ENCODE data around the gene LATS2. TPM values are rescaled to one million over a fixed set of nuclear protein-coding genes. Genes with fewer than 3 reads are reported as not detected.

LATS2 gene
- total RNA-seq, 4 donors from 2014 or later = 7.7 to 18.9 (median 10.7) TPM

DNA sequence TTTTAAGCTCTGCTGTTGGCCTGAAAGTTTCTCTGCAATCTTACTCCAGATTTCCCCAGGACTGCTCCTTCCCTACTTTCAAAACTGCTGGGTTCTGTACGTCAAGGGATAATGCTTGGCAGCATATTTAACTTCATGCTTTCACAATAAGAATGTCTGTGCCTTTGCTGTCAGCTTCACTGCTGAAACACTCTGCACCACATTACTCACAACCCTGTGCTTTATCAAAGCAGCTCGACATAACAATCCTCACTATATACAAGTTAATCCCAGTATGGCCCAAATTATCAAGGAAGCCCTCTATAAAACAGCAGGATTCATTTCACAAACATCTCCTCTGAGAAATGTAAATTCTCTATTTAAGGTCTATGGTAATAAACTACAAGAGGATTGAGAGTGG is 17.5 kb downstream of the LATS2 start:
- 18 to 42% methylated on average over 2 of the region's 2 CpGs for WGBS, 2 donors
- DNase-seq = no peak
- intact Hi-C loops (cut with DNase I) = no loop called here
- no peaks in the 10 kb centered on the region for H3K27me3 ChIP-seq
- peaks cover 0 to 33% (median under 1%) of the 10 kb centered on the region in 3 donors for H3K36me3 ChIP-seq
- H3K27ac ChIP-seq = peak overlapping the region in 3 of 4 donors; percentile 25 to 64 (median 47)
- peaks cover 0 to 91% (median 28%) of the 10 kb centered on the region in 3 donors for H3K4me1 ChIP-seq
- H3K4me3 ChIP-seq = no peak overlapping the region
- no peaks in the 10 kb centered on the region for H3K9me3 ChIP-seq
- TF ChIP-seq, protein P1, sequence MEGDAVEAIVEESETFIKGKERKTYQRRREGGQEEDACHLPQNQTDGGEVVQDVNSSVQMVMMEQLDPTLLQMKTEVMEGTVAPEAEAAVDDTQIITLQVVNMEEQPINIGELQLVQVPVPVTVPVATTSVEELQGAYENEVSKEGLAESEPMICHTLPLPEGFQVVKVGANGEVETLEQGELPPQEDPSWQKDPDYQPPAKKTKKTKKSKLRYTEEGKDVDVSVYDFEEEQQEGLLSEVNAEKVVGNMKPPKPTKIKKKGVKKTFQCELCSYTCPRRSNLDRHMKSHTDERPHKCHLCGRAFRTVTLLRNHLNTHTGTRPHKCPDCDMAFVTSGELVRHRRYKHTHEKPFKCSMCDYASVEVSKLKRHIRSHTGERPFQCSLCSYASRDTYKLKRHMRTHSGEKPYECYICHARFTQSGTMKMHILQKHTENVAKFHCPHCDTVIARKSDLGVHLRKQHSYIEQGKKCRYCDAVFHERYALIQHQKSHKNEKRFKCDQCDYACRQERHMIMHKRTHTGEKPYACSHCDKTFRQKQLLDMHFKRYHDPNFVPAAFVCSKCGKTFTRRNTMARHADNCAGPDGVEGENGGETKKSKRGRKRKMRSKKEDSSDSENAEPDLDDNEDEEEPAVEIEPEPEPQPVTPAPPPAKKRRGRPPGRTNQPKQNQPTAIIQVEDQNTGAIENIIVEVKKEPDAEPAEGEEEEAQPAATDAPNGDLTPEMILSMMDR (IDR thresholded peaks at IDR 0.05) = no peak
- TF ChIP-seq POLR2A (IDR thresholded peaks at IDR 0.05) = no peak

DNA sequence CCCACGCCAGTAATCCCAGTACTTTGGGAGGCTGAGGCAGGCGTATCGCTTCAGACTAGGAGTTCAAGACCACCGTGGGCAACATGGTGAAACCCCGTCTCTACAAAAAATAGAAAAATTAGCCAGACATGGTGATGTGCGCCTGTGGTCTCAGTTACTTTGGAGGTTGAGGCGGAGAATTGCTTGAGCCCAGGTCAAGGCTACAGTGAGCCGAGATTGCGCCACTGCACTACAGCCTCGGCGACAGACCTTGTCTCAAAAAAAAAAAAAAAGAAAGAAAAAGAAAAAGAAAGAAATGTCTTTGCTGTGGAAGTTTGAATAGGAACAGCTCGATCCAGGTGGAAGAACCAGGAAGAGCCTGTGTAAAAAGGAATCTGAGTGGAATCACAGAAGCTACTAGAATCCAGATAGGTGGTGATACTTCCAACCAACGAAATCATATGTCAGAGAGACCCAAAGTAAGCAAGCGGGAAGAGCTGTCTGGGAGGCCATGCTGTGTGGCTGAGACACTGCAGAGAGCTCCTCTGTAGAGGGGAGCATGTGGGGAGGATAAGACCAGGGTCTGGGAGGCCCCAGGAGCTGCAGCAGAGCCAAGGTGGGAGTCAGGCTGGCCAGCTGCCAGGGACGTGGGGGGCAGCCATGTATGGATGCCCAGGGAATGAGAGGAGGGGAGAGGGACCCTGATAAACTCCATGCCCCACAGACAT is 21.1 kb downstream of the LATS2 start:
- WGBS, 2 donors = 75 to 78% methylated on average over 15 of the region's 15 CpGs

DNA sequence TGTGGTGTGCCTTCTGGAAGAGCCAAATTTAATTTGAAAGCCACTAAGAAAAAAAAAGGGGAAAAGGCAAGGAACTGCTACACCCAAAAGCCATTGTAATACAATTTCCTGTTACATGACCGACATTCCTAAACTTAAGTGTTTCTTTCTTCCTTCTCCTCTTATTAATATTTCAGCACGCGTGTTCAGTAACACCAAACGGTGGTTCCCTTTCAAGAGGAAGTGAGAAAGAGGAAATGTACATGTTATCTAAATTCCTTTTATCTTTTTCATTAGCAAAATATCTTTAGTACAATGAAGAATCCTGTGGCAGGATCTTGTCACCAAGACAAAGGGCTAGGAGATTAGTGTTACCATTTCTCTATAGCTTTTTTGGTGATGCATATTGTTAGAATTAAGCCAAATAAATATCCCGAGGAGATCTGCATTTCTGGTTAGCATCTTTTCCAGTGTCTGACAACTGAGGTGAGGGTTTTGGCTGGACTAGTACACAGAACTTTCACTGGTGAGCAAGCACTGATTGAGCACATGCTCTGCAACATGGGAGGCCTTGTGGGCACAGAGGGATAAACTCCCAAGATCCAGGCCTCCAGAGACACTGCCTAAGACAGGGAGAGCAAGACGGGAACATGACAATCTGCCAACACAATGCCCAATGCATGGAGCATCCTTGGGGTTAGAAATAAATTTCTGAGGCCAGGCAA is 22.1 kb downstream of the LATS2 start:
- H3K9me3 ChIP-seq = no peaks in the 10 kb centered on the region
- H3K27me3 ChIP-seq = no peaks in the 10 kb centered on the region
- TF ChIP-seq POLR2A (IDR thresholded peaks at IDR 0.05) = no peak
- TF ChIP-seq, protein P1 (IDR thresholded peaks at IDR 0.05) = no peak
- WGBS, 2 donors = 53 to 56% methylated on average over 6 of the region's 6 CpGs
- H3K27ac ChIP-seq = peak overlapping the region in 2 of 4 donors; percentile 3 to 48
- H3K36me3 ChIP-seq = peaks cover 0 to 18% (median 0%) of the 10 kb centered on the region in 3 donors
- no peak for DNase-seq
- no peak overlapping the region for H3K4me3 ChIP-seq
- intact Hi-C loops (cut with DNase I) = no loop called here
- peaks cover 2 to 80% (median 22%) of the 10 kb centered on the region in 3 donors for H3K4me1 ChIP-seq

More for the DNA sequence above, 21.1 kb downstream of the LATS2 start:
- no peaks in the 10 kb centered on the region for H3K9me3 ChIP-seq
- H3K27me3 ChIP-seq = no peaks in the 10 kb centered on the region
- TF ChIP-seq, protein P1 (IDR thresholded peaks at IDR 0.05) = no peak
- no peak for TF ChIP-seq POLR2A (IDR thresholded peaks at IDR 0.05)
- intact Hi-C loops (cut with DNase I) = no loop called here
- peaks cover 0 to 80% (median 19%) of the 10 kb centered on the region in 3 donors for H3K4me1 ChIP-seq
- no peak for DNase-seq
- H3K36me3 ChIP-seq = peaks cover 0 to 27% (median 0%) of the 10 kb centered on the region in 3 donors
- H3K4me3 ChIP-seq = no peak overlapping the region
- H3K27ac ChIP-seq = peak overlapping the region in 2 of 4 donors; percentile 32 to 48

DNA sequence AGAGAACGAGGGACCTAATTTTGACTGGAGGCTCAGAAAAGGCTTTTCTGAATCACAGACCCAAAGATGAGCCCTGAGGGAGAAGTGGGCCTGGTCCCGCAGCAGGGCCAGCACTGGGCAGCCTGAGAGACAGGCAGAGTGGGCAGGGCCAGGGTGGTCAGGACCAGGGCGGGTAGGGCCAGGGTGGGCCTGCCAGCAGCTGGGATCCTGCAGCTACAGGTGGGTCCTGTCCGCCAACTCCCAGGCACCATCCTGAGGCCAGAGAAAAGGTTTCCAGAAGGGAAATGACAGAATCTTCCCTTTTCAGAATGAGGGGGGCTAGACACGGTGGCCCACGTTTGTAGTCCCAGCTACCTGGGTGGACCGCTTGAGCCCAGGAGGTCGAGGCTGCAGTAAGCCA is 23.7 kb downstream of the LATS2 start:
- 72 to 77% methylated on average over 5 to 8 of the region's 8 CpGs for WGBS, 2 donors
- peaks cover 10 to 83% (median 32%) of the 10 kb centered on the region in 3 donors for H3K4me1 ChIP-seq
- DNase-seq = no peak

More for the DNA sequence above, 23.7 kb downstream of the LATS2 start:
- Histone ChIP-seq H3K4me3 (no peak overlapping the region), H3K36me3 (peaks cover 0 to 9% (median 0%) of the 10 kb centered on the region in 3 donors), H3K9me3 (no peaks in the 10 kb centered on the region), H3K27ac (peak overlapping the region in 2 of 4 donors; percentile 21 to 48), H3K27me3 (no peaks in the 10 kb centered on the region)
- intact Hi-C loops (cut with DNase I) = no loop called here
- TF ChIP-seq, protein P1 (IDR thresholded peaks at IDR 0.05) = no peak
- no peak for TF ChIP-seq POLR2A (IDR thresholded peaks at IDR 0.05)

All from esophagus squamous epithelium (tissue), 5 donors.